Measurements from ENCODE around the gene RNU1-3.
"Not testable (repeated sequence)": the region's sequence is repeated elsewhere in the genome, so short reads cannot be mapped to it uniquely, and the experiment has no call there.

DNA sequence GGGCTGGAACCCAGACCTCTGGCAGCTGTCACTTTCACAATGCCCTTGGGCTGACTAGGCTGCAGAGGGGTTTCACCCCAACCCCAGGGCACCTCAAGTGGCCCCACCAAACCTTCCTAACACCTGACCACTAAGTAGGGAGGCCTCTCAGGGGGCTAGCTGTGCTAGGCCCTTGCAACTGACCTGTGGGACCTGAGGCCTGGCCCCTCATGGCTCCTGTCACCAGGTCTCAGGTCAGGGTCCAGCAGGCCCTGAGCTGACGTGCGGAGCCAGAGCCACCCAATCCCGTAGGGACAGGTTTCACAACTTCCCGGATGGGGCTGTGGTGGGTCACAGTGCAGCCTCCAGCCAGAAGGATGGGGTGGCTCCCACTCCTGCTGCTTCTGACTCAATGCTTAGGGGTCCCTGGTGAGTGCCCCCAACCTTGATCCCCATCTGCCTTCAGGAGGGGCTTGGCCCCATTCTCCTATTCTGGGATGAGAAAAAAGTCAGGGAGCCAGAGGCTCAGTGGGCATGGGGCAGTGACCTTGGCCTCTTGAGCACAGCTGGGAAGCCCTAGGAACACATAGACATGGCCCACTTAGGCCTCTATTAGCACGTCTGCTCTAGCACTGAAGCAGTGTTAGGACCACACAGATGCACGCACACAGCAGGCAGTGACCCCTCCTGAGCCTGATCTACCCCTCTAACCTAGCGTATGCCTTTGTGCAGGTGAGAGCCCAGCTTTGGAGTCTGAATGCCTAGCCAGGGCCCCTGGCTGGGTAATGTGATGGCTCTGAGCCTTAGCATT is 21.3 kb downstream of the RNU1-3 start:
- not testable (repeated sequence) for TF ChIP-seq POLR2A (IDR thresholded peaks at IDR 0.05)
- TF ChIP-seq, protein P1, sequence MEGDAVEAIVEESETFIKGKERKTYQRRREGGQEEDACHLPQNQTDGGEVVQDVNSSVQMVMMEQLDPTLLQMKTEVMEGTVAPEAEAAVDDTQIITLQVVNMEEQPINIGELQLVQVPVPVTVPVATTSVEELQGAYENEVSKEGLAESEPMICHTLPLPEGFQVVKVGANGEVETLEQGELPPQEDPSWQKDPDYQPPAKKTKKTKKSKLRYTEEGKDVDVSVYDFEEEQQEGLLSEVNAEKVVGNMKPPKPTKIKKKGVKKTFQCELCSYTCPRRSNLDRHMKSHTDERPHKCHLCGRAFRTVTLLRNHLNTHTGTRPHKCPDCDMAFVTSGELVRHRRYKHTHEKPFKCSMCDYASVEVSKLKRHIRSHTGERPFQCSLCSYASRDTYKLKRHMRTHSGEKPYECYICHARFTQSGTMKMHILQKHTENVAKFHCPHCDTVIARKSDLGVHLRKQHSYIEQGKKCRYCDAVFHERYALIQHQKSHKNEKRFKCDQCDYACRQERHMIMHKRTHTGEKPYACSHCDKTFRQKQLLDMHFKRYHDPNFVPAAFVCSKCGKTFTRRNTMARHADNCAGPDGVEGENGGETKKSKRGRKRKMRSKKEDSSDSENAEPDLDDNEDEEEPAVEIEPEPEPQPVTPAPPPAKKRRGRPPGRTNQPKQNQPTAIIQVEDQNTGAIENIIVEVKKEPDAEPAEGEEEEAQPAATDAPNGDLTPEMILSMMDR (IDR thresholded peaks at IDR 0.05), result not testable (repeated sequence)

Data from uterus (tissue), 2 donors.